Esophagus muscularis mucosa (tissue), 4 donors: ENCODE measurements around the gene DNAH14. TPM values are rescaled to one million over a fixed set of nuclear protein-coding genes. Genes with fewer than 3 reads are reported as not detected.
"Not testable (repeated sequence)": the region's sequence is repeated elsewhere in the genome, so short reads cannot be mapped to it uniquely, and the experiment has no call there.

Experiments
- DNase-seq: peaks from one replicate; pipeline ENCODE4 v3.0.0-alpha.2; 2017; ENCODE audit errors: extremely low spot score
- H3K27ac ChIP-seq, 4 donors: fragments of 200-600 bp; sonication (generic); replicated peaks in 1 of 4; 1 replicate in 3 of 4; 2 replicates in 1 of 4; pipeline ENCODE4 v1.5.1; 2016 to 2019; ENCODE audit warnings: mild to moderate bottlenecking in 1 of 4
- H3K27me3 ChIP-seq, 4 donors: fragments of 200-600 bp; sonication (generic); one replicate each; pipeline versions ENCODE4 v1.5.1 to v1.6.0; 2016 to 2019
- H3K36me3 ChIP-seq, 4 donors: fragments of 200-600 bp; sonication (generic); one replicate each; pipeline ENCODE4 v1.5.1; 2016 to 2019
- H3K4me1 ChIP-seq, 4 donors: fragments of 200-600 bp; sonication (generic); one replicate each; pipeline ENCODE4 v1.5.1; 2016 to 2019
- H3K4me3 ChIP-seq, 4 donors: fragments of 200-600 bp; sonication (generic); 1 replicate in 2 of 4; 2 replicates in 2 of 4; pipeline ENCODE4 v1.5.1; 2016 to 2019; ENCODE audit warnings: mild to moderate bottlenecking in 4 of 4, moderate library complexity in 1 of 4
- H3K9me3 ChIP-seq, 4 donors: fragments of 200-600 bp; sonication (generic); 1 replicate in 3 of 4; 2 replicates in 1 of 4; pipeline ENCODE4 v1.5.1; 2016 to 2019
- CTCF ChIP-seq, 3 experiments: fragments of 200-600 bp in 2 of 3; fragments of 450-650 bp in 1 of 3; sonication (generic) in 2 of 3; IDR thresholded peaks; one replicate each; pipeline ENCODE4 v1.5.1; 2017 to 2019; ENCODE audit warnings: antibody characterized with exemption in 3 of 3, mild to moderate bottlenecking in 2 of 3, moderate library complexity in 1 of 3
- EP300 ChIP-seq: sonication (generic); formaldehyde crosslinking; IDR thresholded peaks from one replicate; pipeline ENCODE4 v1.6.1; 2017; ENCODE audit warnings: antibody characterized with exemption
- POLR2A ChIP-seq: fragments of 450-650 bp; IDR thresholded peaks from one replicate; pipeline ENCODE4 v1.6.1; 2017; ENCODE audit warnings: antibody characterized with exemption, moderate library complexity, mild to moderate bottlenecking, low read depth
- POLR2AphosphoS5 ChIP-seq, 2 donors: sonication (generic); formaldehyde crosslinking; IDR thresholded peaks; one replicate each; pipeline ENCODE4 v1.6.1; 2017; ENCODE audit warnings: antibody characterized with exemption in 2 of 2
- WGBS: methylation state at CpG from one replicate; pipeline ENCODE4 v1.1.5; 2018; 5-methylcytosine and 5-hydroxymethylcytosine counted together
- intact Hi-C: fragments of 100-400 bp; cut with DNase I; formaldehyde crosslinking; loops from one replicate; pipeline ENCODE4 v1.15.1; 2023
- total RNA-seq, 4 donors: library from RNA; depleted of rRNA; stranded (reverse); fragments of >200 nt; gene quantifications; one replicate each; pipeline versions ENCODE4 v1.1.0 to v1.2.1, GENCODE V29; 2016

The DNAH14 gene
- total RNA-seq, 4 donors from 2014 or later = 8.9 to 16.6 (median 15.6) TPM

GRCh38 chr1:225290244-225290643, 360.8 kb downstream of the DNAH14 start:
- Histone ChIP-seq H3K4me3 (no peak overlapping the region), H3K27me3 (no peaks in the 10 kb centered on the region), H3K9me3 (peaks cover 0 to 24% (median 18%) of the 10 kb centered on the region in 4 donors), H3K4me1 (no peaks in the 10 kb centered on the region), H3K27ac (no peak overlapping the region), H3K36me3 (no peaks in the 10 kb centered on the region)
- WGBS = 96% methylated on average over 1 of the region's 1 CpG
- DNase-seq = no peak
- TF ChIP-seq CTCF (IDR thresholded peaks at IDR 0.05) (no peak), POLR2A (no peak), EP300 (no peak), POLR2AphosphoS5 (IDR thresholded peaks at IDR 0.05) (no peak)
- intact Hi-C loops = no loop called here

GRCh38 chr1:225299624-225300023, 370.1 kb downstream of the DNAH14 start:
- 65% methylated on average over 2 of the region's 2 CpGs for WGBS
- intact Hi-C loops = no loop called here
- H3K27ac ChIP-seq = no peak overlapping the region

GRCh38 chr1:225300381-225300780, 370.9 kb downstream of the DNAH14 start:
- Histone ChIP-seq H3K36me3 (no peaks in the 10 kb centered on the region), H3K4me3 (no peak overlapping the region), H3K9me3 (peaks cover 0 to 14% (median 10%) of the 10 kb centered on the region in 4 donors), H3K4me1 (no peaks in the 10 kb centered on the region), H3K27ac (no peak overlapping the region), H3K27me3 (no peaks in the 10 kb centered on the region)
- WGBS = 86% methylated on average over 1 of the region's 1 CpG
- intact Hi-C loops = no loop called here
- TF ChIP-seq POLR2A = no peak
- no peak for TF ChIP-seq POLR2AphosphoS5 (IDR thresholded peaks at IDR 0.05)
- no peak for TF ChIP-seq CTCF (IDR thresholded peaks at IDR 0.05)
- no peak for TF ChIP-seq EP300
- no peak for DNase-seq

More at GRCh38 chr1:225299624-225300023, 370.1 kb downstream of the DNAH14 start:
- Histone ChIP-seq H3K27me3 (no peaks in the 10 kb centered on the region), H3K36me3 (no peaks in the 10 kb centered on the region), H3K4me3 (no peak overlapping the region), H3K9me3 (peaks cover 0 to 19% (median 12%) of the 10 kb centered on the region in 4 donors), H3K4me1 (no peaks in the 10 kb centered on the region)
- no peak for TF ChIP-seq CTCF (IDR thresholded peaks at IDR 0.05)
- no peak for TF ChIP-seq POLR2AphosphoS5 (IDR thresholded peaks at IDR 0.05)
- no peak for TF ChIP-seq EP300
- TF ChIP-seq POLR2A = no peak
- no peak for DNase-seq

GRCh38 chr1:225304996-225305395, 375.5 kb downstream of the DNAH14 start:
- Histone ChIP-seq H3K9me3 (no peaks in the 10 kb centered on the region), H3K27ac (no peak overlapping the region), H3K4me1 (no peaks in the 10 kb centered on the region), H3K4me3 (no peak overlapping the region), H3K36me3 (no peaks in the 10 kb centered on the region), H3K27me3 (no peaks in the 10 kb centered on the region)
- TF ChIP-seq CTCF (IDR thresholded peaks at IDR 0.05) (no peak), POLR2AphosphoS5 (IDR thresholded peaks at IDR 0.05) (no peak), POLR2A (no peak), EP300 (no peak)
- intact Hi-C loops = no loop called here
- 80% methylated on average over 5 of the region's 5 CpGs for WGBS
- DNase-seq = no peak

GRCh38 chr1:225310544-225310943, 381.1 kb downstream of the DNAH14 start:
- intact Hi-C loops, H3K36me3 ChIP-seq, H3K27ac ChIP-seq, H3K27me3 ChIP-seq, DNase-seq, H3K4me1 ChIP-seq, H3K9me3 ChIP-seq, H3K4me3 ChIP-seq: not testable (repeated sequence)
- WGBS = 96% methylated on average over 3 of the region's 3 CpGs
